Activated CD4-positive, alpha-beta T cell treated with anti-CD3 and anti-CD28 coated beads, Interleukin-2, Interleukin-6, amounts not matched to agents 100 ng/mL and 50 ng/mL, durations not matched to agents 16 hours and 8 hours (primary cell): Measurements from ENCODE around the gene DNAAF6.
"Not testable (repeated sequence)": the region's sequence is repeated elsewhere in the genome, so short reads cannot be mapped to it uniquely, and the experiment has no call there.

Source experiments
- DNase-seq: peaks from one replicate; pipeline ENCODE4 v3.0.0-alpha.2; 2020

Gene DNAAF6

GRCh38 chrX:107205770-107206696 is at the start of gene DNAAF6, which contains the start of gene NUP62CL:
Gene DNAAF6 (plus strand): TSS chrX:107206611. CDS start chrX:107212876, 6,265 bp downstream.
Gene NUP62CL (minus strand): TSS chrX:107206433. CDS start chrX:107175146, 31,287 bp downstream.
- peak; percentile 81 for DNase-seq

GRCh38 chrX:107157618-107158017 is 48.8 kb upstream of the DNAAF6 start:
- not testable (repeated sequence) for DNase-seq

GRCh38 chrX:107167163-107167921 is 39.1 kb upstream of the DNAAF6 start:
- no peak for DNase-seq

GRCh38 chrX:107168257-107168656 is 38.2 kb upstream of the DNAAF6 start:
- DNase-seq: no peak

GRCh38 chrX:107168712-107169111 is 37.7 kb upstream of the DNAAF6 start:
- no peak for DNase-seq

- no peak for DNase-seq
Observed at GRCh38 chrX:107171369-107172102, 34.9 kb upstream of the DNAAF6 start.

GRCh38 chrX:107197319-107197718 is 9.1 kb upstream of the DNAAF6 start:
- DNase-seq: no peak

GRCh38 chrX:107198074-107198473 is 8.3 kb upstream of the DNAAF6 start:
- DNase-seq: not testable (repeated sequence)

GRCh38 chrX:107199491-107199890 is 6.9 kb upstream of the DNAAF6 start:
- no peak for DNase-seq

GRCh38 chrX:107204068-107204605 is 2.3 kb upstream of the DNAAF6 start:
- no peak for DNase-seq

- DNase-seq: no peak
Observed at GRCh38 chrX:107206697-107207065, 270 bp downstream of the DNAAF6 start.

GRCh38 chrX:107207089-107207488 is 678 bp downstream of the DNAAF6 start:
- DNase-seq: no peak

GRCh38 chrX:107207943-107208342 is 1.5 kb downstream of the DNAAF6 start:
- no peak for DNase-seq

- DNase-seq: no peak
Observed at GRCh38 chrX:107213477-107213876, 7.1 kb downstream of the DNAAF6 start.

- DNase-seq: no peak
Observed at GRCh38 chrX:107226757-107227156, 20.3 kb downstream of the DNAAF6 start.

- no peak for DNase-seq
Observed at GRCh38 chrX:107227780-107228485, 21.5 kb downstream of the DNAAF6 start.

GRCh38 chrX:107228486-107228819 is 22.0 kb downstream of the DNAAF6 start:
- DNase-seq: no peak

- peak; percentile 3 for DNase-seq
Observed at GRCh38 chrX:107272431-107272921, 66.1 kb downstream of the DNAAF6 start.

GRCh38 chrX:107273795-107274194 is 67.4 kb downstream of the DNAAF6 start:
- DNase-seq: no peak

- no peak for DNase-seq
Observed at GRCh38 chrX:107288676-107289075, 82.3 kb downstream of the DNAAF6 start.

GRCh38 chrX:107290019-107290418 is 83.6 kb downstream of the DNAAF6 start:
- DNase-seq: no peak

- DNase-seq: no peak
Observed at GRCh38 chrX:107293056-107293455, 86.6 kb downstream of the DNAAF6 start.
